ENCODE results near the gene BAG1.

Gene BAG1

DNA sequence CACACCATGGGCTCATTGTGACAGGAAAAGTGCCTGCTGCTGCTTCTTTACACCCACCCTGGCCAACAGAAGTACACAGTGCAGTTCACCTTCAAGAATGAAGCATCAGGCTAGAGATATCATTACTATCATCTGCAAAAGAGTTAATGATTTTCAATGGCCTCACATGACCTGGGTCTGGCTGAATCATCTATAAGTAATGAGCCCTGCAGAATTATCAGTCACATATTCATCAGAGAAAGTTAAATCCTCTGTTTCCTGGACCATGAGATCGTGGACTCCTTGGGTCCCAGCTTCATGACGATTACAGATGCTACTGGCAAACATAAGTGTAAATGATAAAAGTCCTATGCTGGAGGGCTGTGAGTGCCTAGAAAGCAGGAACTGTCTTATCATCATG is 8.3 kb downstream of the BAG1 start:
- DNase-seq (ENCODE audit: extremely low read depth, low read depth): no peak
- no peak overlapping the region for H3K4me3 ChIP-seq (replicated peaks; ENCODE audit: low read depth, low read length)
- TF ChIP-seq, protein P1, sequence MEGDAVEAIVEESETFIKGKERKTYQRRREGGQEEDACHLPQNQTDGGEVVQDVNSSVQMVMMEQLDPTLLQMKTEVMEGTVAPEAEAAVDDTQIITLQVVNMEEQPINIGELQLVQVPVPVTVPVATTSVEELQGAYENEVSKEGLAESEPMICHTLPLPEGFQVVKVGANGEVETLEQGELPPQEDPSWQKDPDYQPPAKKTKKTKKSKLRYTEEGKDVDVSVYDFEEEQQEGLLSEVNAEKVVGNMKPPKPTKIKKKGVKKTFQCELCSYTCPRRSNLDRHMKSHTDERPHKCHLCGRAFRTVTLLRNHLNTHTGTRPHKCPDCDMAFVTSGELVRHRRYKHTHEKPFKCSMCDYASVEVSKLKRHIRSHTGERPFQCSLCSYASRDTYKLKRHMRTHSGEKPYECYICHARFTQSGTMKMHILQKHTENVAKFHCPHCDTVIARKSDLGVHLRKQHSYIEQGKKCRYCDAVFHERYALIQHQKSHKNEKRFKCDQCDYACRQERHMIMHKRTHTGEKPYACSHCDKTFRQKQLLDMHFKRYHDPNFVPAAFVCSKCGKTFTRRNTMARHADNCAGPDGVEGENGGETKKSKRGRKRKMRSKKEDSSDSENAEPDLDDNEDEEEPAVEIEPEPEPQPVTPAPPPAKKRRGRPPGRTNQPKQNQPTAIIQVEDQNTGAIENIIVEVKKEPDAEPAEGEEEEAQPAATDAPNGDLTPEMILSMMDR (IDR thresholded peaks at IDR 0.05; ENCODE audit: low read depth, low read length, missing control alignments): no peak

DNA sequence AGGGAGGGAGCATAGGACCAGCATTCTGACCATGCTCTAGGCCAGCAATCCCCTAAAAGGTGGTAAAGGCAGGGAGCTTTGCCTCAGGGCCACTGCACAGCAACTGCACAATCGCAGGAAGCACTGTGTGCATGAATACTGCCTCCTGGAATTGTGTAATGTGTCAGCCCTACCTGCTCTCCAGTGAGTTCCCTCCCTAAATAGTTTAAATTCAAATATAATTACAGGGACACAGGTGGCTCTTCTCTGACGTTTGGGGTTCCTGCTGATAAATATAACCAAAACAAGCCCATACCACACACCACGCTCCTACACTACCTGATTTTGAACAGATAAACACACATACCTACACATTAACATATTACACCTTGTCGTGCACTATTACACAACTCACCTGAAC is 9.0 kb downstream of the BAG1 start:
- TF ChIP-seq, protein P1 (IDR thresholded peaks at IDR 0.05; ENCODE audit: low read depth, low read length, missing control alignments): no peak
- no peak overlapping the region for H3K4me3 ChIP-seq (replicated peaks; ENCODE audit: low read depth, low read length)
- no peak for DNase-seq (ENCODE audit: extremely low read depth, low read depth)

DNA sequence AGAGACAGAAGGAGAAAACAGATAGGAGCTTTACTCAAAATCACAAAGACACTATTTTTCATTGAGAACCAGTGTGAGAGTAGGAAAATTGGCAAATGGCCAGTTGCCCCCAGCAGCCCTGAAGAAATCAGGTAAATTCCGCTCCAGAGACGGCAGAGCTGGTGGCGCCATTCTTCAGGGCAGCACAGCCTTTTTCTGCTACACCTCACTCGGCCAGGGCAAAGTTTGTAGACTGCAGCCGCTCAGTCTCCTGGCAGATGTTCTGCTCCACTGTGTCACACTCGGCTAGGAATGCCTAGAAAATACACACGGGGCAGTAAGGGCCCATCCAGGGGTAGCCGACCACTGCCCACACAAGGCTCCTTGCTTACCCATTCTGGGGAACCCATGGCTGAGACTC is 9.5 kb downstream of the BAG1 start:
- DNase-seq (ENCODE audit: extremely low read depth, low read depth): no peak
- TF ChIP-seq, protein P1 (IDR thresholded peaks at IDR 0.05; ENCODE audit: low read depth, low read length, missing control alignments): no peak
- H3K4me3 ChIP-seq (replicated peaks; ENCODE audit: low read depth, low read length): no peak overlapping the region

DNA sequence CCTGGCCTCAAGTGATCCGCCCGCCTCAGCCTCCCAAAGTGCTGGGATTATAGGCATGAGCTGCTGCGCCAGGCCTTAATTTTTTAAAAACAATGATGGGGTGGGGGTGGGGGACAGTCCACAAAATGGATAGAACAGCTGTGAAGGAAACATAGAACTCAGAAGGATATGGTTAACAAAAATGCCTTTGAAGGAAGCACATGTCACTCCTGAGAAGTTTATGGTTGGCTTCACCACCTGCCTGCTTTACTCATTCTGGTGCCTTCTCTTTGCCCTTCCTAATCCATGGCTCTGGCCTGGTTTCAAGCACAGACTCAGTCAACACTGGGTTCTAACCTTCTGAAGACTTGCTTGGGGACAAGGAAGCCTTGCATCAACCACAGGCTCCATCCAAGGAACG is 10.3 kb downstream of the BAG1 start:
- no peak overlapping the region for H3K4me3 ChIP-seq (replicated peaks; ENCODE audit: low read depth, low read length)
- no peak for DNase-seq (ENCODE audit: extremely low read depth, low read depth)
- TF ChIP-seq, protein P1 (IDR thresholded peaks at IDR 0.05; ENCODE audit: low read depth, low read length, missing control alignments): no peak

DNA sequence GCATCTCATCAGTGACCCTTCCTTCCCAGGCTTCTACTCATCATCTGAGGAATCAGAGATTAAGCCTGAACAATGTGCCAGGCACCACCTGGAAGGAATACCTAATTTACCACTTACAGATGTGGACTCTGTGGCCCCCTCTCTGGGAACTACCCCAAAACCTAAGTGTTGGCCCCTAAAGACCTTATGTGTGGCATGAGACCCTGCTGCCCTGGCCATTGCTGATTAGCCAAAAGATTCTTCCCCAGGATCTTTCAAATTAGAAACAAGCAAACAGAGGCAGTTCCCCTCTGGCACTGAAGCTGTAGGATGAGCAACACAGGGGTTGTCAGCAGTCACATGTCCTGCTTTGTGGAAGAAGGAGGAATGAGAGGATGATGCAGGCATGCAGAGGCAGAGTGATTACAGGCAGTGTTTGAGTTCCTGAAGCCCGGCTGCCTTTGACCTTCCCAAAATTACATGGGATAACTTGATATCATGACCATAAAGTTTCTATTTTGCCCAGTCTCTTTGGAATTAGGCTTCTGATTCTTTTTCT is 14.0 kb downstream of the BAG1 start:
- DNase-seq (ENCODE audit: extremely low read depth, low read depth): no peak
- TF ChIP-seq, protein P1 (IDR thresholded peaks at IDR 0.05; ENCODE audit: low read depth, low read length, missing control alignments): no peak
- no peak overlapping the region for H3K4me3 ChIP-seq (replicated peaks; ENCODE audit: low read depth, low read length)

DNA sequence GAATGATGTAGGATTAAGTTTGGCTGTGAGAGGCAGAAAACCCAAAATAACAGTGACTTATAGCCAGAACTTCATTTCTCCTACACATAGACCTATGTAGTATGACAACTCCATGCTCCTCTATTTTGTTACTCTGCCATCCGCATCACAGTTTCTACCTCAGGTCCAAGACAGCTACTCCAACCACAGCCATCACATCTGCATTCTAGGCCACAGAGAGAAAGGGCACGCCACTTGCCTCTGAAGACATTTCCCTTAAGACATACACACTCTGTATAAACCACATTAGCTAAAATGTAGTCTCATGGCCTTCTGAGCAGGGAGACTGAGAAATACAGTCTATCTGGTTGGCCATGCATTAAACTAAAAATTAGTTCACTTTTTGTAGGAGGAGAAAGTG is 14.5 kb downstream of the BAG1 start:
- TF ChIP-seq, protein P1 (IDR thresholded peaks at IDR 0.05; ENCODE audit: low read depth, low read length, missing control alignments): no peak
- no peak overlapping the region for H3K4me3 ChIP-seq (replicated peaks; ENCODE audit: low read depth, low read length)
- no peak for DNase-seq (ENCODE audit: extremely low read depth, low read depth)

DNA sequence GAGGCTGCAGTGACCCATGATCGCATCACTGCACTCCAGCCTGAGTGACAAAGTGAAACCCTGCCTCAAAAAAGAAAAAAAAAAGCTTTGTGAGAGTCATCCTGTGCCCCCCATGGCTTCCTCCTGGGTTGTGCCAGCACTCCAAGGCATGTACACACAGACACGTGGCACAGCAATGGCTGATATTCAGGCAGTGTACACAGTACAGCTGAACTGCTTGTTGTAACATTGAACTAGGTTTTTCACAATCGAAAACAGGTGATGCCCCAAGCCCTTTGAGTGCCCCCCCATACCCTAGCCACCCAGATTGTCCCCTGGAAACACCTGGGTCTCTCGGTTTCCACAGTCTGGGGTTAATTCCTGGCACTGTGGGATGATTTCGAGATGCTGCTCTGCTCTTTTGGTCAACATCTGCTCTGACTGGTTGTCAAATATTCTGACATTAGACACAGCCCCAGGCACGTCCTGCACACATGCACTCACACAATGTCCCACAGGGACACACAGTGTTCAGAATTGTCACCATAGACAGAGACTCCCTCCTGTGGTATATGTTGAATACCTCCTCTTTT is 15.3 kb downstream of the BAG1 start:
- no peak overlapping the region for H3K4me3 ChIP-seq (replicated peaks; ENCODE audit: low read depth, low read length)
- DNase-seq (ENCODE audit: extremely low read depth, low read depth): no peak
- TF ChIP-seq, protein P1 (IDR thresholded peaks at IDR 0.05; ENCODE audit: low read depth, low read length, missing control alignments): no peak

Data from HFF-Myc (cell line).